ENCODE measurements around the gene MORN4.
A peak's percentile ranks its signal among the peaks of the same experiment; 100 is the strongest.
"Not testable (repeated sequence)": the region's sequence is repeated elsewhere in the genome, so short reads cannot be mapped to it uniquely, and the experiment has no call there.

The MORN4 gene

GRCh38 chr10:97640174-97640867, 7.0 kb upstream of the MORN4 start, which contains the start of gene PI4K2A:
Gene PI4K2A, plus strand, starts transcription at chr10:97640671. Its CDS starts 72 bp downstream, at chr10:97640743.
- TF ChIP-seq, protein P1, sequence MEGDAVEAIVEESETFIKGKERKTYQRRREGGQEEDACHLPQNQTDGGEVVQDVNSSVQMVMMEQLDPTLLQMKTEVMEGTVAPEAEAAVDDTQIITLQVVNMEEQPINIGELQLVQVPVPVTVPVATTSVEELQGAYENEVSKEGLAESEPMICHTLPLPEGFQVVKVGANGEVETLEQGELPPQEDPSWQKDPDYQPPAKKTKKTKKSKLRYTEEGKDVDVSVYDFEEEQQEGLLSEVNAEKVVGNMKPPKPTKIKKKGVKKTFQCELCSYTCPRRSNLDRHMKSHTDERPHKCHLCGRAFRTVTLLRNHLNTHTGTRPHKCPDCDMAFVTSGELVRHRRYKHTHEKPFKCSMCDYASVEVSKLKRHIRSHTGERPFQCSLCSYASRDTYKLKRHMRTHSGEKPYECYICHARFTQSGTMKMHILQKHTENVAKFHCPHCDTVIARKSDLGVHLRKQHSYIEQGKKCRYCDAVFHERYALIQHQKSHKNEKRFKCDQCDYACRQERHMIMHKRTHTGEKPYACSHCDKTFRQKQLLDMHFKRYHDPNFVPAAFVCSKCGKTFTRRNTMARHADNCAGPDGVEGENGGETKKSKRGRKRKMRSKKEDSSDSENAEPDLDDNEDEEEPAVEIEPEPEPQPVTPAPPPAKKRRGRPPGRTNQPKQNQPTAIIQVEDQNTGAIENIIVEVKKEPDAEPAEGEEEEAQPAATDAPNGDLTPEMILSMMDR (IDR thresholded peaks at IDR 0.05), result peak; percentile 65
- H3K9me3 ChIP-seq, result no peaks in the 10 kb centered on the region

DNA sequence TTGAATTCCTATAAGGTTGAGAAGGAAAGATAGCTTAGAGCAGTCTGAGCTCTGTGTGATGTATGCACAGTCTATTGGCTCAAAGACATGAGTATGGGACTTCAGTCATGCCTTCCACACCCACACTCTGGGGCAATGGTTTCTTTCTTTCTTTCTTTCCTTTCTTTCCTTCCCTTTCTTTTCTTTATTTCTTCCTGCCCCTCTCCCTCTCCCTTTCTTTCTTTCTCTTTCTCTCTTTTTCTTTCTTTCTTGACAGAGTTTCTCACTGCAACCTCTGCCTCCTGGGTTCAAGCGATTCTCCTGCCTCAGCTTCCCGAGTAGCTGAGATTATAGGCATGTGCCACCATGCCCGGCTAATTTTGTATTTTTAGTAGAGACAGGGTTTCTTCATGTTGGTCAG, 5.8 kb upstream of the MORN4 start:
- H3K9me3 ChIP-seq; H3K27ac ChIP-seq; H3K4me3 ChIP-seq (ENCODE audit: low read depth in 1 of 2, low read length in 1 of 2); H3K36me3 ChIP-seq: not testable (repeated sequence)
- Histone ChIP-seq H3K4me1 (ENCODE audit: control insufficient read depth in 1 of 2, insufficient read depth in 1 of 2, low read depth in 1 of 2, low read length in 1 of 2) (peaks cover 13% of the 10 kb centered on the region in 2 experiments), H3K27me3 (peaks cover 55% of the 10 kb centered on the region)

More at GRCh38 chr10:97640174-97640867, 7.0 kb upstream of the MORN4 start, which contains the start of gene PI4K2A:
- H3K4me1 ChIP-seq (ENCODE audit: control insufficient read depth in 1 of 2, insufficient read depth in 1 of 2, low read depth in 1 of 2, low read length in 1 of 2), result peaks cover 13% of the 10 kb centered on the region in 2 experiments
- H3K36me3 ChIP-seq, result no peaks in the 10 kb centered on the region
- peaks cover 55% of the 10 kb centered on the region for H3K27me3 ChIP-seq
- H3K4me3 ChIP-seq (ENCODE audit: low read depth in 1 of 2, low read length in 1 of 2), result peak within 1 kb of the TSS; percentile 68 to 83
- peak within 1 kb of the TSS; percentile 84 for H3K27ac ChIP-seq

GRCh38 chr10:97635577-97635976, 2.3 kb upstream of the MORN4 start:
- Histone ChIP-seq H3K27ac (no peak overlapping the region), H3K27me3 (peaks cover 44% of the 10 kb centered on the region), H3K4me1 (ENCODE audit: control insufficient read depth in 1 of 2, insufficient read depth in 1 of 2, low read depth in 1 of 2, low read length in 1 of 2) (peaks cover 17% of the 10 kb centered on the region in 2 experiments), H3K9me3 (no peaks in the 10 kb centered on the region), H3K4me3 (ENCODE audit: low read depth in 1 of 2, low read length in 1 of 2) (no peak overlapping the region), H3K36me3 (no peaks in the 10 kb centered on the region)
- TF ChIP-seq, protein P1 (IDR thresholded peaks at IDR 0.05), result no peak

DNA sequence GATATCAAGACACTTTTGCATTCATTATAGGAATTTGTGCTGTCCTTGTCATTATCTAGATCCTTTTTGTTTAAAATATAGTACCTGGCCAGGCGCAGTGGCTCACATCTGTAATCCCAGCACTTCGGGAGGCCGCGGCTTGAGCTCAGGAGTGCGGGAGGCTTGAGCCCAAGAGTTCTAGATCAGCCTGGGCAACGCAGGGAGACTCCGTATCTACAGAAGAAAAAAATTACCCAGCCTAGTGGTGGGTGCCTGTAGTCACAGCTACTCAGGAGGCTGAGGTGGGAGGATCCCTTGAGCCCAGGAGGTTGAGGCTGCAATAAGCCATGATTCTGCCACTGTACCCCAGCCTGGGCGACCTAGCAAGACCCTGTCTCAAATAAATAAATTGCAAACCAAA, 621 bp upstream of the MORN4 start:
- TF ChIP-seq, protein P1 (IDR thresholded peaks at IDR 0.05), result no peak
- Histone ChIP-seq H3K9me3 (no peaks in the 10 kb centered on the region), H3K27ac (no peak overlapping the region), H3K36me3 (no peaks in the 10 kb centered on the region), H3K27me3 (peaks cover 28% of the 10 kb centered on the region), H3K4me1 (ENCODE audit: control insufficient read depth in 1 of 2, insufficient read depth in 1 of 2, low read depth in 1 of 2, low read length in 1 of 2) (peaks cover 12 to 13% of the 10 kb centered on the region in 2 experiments), H3K4me3 (ENCODE audit: low read depth in 1 of 2, low read length in 1 of 2) (peak overlapping the region; percentile 58 to 66)

DNA sequence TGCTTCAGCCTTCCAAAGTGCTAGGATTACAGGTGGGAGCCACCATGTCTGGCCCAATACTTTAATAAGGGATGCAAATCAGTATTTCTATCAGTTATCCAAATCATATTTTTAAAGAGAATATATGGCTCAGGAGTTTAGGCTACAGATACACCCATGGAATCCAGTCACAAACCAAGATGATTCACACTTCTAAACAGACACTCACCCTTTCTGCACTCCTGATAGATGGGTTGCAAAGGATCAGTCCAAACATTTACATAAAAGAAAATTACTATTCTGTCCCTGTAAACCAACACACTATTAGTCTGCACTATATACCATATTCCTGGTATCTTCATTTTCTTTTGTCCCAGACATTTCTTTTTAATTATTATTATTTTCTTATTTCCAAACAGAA, 2.2 kb downstream of the MORN4 start:
- Histone ChIP-seq H3K27ac (no peak overlapping the region), H3K9me3 (no peaks in the 10 kb centered on the region), H3K4me3 (ENCODE audit: low read depth in 1 of 2, low read length in 1 of 2) (no peak overlapping the region), H3K36me3 (no peaks in the 10 kb centered on the region), H3K4me1 (ENCODE audit: control insufficient read depth in 1 of 2, insufficient read depth in 1 of 2, low read depth in 1 of 2, low read length in 1 of 2) (peaks cover 12 to 13% of the 10 kb centered on the region in 2 experiments), H3K27me3 (peaks cover 16% of the 10 kb centered on the region)
- TF ChIP-seq, protein P1 (IDR thresholded peaks at IDR 0.05), result no peak

DNA sequence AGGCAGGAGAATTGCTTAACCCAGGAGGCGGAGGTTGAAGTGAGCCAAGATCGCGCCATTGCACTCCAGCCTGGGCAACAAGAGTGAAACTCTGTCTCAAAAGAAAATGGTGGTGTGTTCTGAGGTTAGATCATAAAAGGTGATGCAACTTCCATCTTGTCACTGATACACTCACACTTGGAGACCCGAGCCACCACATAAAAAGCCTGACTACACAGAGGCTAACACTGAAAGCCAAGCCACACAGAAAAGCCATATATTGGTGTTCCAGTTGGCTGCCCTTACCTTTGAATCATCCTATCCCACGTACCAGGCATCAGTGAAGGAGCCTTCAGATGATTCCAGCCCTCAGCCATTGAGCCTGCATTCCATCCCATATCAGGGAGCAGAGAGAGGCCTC, 4.0 kb downstream of the MORN4 start:
- H3K4me1 ChIP-seq (ENCODE audit: control insufficient read depth in 1 of 2, insufficient read depth in 1 of 2, low read depth in 1 of 2, low read length in 1 of 2), result peaks cover 12 to 13% of the 10 kb centered on the region in 2 experiments
- TF ChIP-seq, protein P1 (IDR thresholded peaks at IDR 0.05), result no peak
- H3K9me3 ChIP-seq, result no peaks in the 10 kb centered on the region
- no peak overlapping the region for H3K27ac ChIP-seq
- no peak overlapping the region for H3K4me3 ChIP-seq (ENCODE audit: low read depth in 1 of 2, low read length in 1 of 2)
- no peaks in the 10 kb centered on the region for H3K36me3 ChIP-seq
- H3K27me3 ChIP-seq, result peaks cover 16% of the 10 kb centered on the region
